ENCODE data around the gene TTC7B. TPM values are rescaled to one million over a fixed set of nuclear protein-coding genes. Genes with fewer than 3 reads are reported as not detected.

Gene TTC7B
- total and polyA plus RNA-seq, 2 of the 13 experiments (the other 11 are each of a cell fraction or from before 2014, with no cell fraction given), result 1.3 to 3.2 TPM

DNA sequence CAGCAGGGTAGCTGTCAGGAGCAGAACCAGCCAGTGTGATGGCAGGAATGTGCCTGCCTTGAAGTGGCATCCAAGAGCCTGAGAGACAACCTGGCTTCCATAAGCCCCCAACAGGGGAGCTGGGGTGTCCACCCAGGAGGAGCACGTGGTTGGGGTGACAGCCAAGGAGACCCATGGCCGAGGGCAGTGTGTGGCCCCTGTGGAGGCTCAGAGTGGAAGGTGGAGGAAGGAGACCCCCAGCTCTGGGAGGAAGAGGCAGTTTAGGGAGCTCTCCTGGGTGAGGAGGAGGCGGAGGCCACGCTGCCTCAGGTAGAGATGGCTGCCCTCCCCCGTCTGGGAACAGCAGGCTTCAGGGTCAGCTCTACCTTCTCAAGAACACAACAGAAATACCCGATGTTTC, 272.4 kb downstream of the TTC7B start (continued):
- TF ChIP-seq ZNF790 (CRISPR knock-in tag; IDR thresholded peaks at IDR 0.05; ENCODE audit: borderline replicate concordance), result no peak
- TF ChIP-seq SMAD3 (CRISPR knock-in tag; IDR thresholded peaks at IDR 0.05), result no peak
- no peak for TF ChIP-seq PHF21A (CRISPR knock-in tag; IDR thresholded peaks at IDR 0.05)
- no peak for TF ChIP-seq TCF7L2 (IDR thresholded peaks at IDR 0.05; ENCODE audit: low read depth, low read length)
- TF ChIP-seq, protein P1, sequence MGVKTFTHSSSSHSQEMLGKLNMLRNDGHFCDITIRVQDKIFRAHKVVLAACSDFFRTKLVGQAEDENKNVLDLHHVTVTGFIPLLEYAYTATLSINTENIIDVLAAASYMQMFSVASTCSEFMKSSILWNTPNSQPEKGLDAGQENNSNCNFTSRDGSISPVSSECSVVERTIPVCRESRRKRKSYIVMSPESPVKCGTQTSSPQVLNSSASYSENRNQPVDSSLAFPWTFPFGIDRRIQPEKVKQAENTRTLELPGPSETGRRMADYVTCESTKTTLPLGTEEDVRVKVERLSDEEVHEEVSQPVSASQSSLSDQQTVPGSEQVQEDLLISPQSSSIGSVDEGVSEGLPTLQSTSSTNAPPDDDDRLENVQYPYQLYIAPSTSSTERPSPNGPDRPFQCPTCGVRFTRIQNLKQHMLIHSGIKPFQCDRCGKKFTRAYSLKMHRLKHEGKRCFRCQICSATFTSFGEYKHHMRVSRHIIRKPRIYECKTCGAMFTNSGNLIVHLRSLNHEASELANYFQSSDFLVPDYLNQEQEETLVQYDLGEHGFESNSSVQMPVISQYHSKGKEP (CRISPR knock-in tag; IDR thresholded peaks at IDR 0.05), result no peak
- TF ChIP-seq CBFB (CRISPR knock-in tag; IDR thresholded peaks at IDR 0.05), result no peak

GRCh38 chr14:90541076-90541634, 275.1 kb downstream of the TTC7B start:
- H3K4me3 ChIP-seq (replicated peaks in 1 of 3; ENCODE audit: insufficient read depth in 1 of 3, low read depth in 2 of 3, low read length in 3 of 3), result no peak overlapping the region
- H3K4me2 ChIP-seq (ENCODE audit: low read depth, low read length), result no peak overlapping the region
- no peaks in the 10 kb centered on the region for H3K27me3 ChIP-seq (ENCODE audit: control insufficient read depth in 1 of 2, insufficient read depth in 2 of 2, low read length in 2 of 2)
- no peaks in the 10 kb centered on the region for H3K9me3 ChIP-seq (ENCODE audit: low read length)
- no peak overlapping the region for H2AFZ ChIP-seq (ENCODE audit: low read length)
- H3K4me1 ChIP-seq (ENCODE audit: insufficient read depth, low read length), result no peaks in the 10 kb centered on the region
- intact Hi-C loops (cut with micrococcal nuclease; ENCODE audit: unreplicated experiment) (no loop called here), in situ Hi-C loops (cut with HindIII; ENCODE audit: extremely low pct_ligation_motif_present, low pct_unique_long_range_greater_than_20kb) (no loop called here)
- DNase-seq (ENCODE audit: low spot score), result no peak
- ChIA-PET POLR2A (no interaction called here), CTCF (ENCODE audit: low intra/inter-chr PET ratio, low total read pairs) (no interaction called here)
- no peak for ATAC-seq
- H3K79me2 ChIP-seq (ENCODE audit: insufficient read depth, low read length), result no peaks in the 10 kb centered on the region
- no peaks in the 10 kb centered on the region for H3K36me3 ChIP-seq (replicated peaks in 1 of 2; ENCODE audit: control insufficient read depth in 1 of 2, insufficient read depth in 2 of 2, low read length in 2 of 2)
- no peak for FAIRE-seq
- H3K9ac ChIP-seq (ENCODE audit: insufficient read depth, low read depth, low read length), result no peak overlapping the region
- 80% methylated on average over 14 of the region's 26 CpGs for WGBS (ENCODE audit: low lambda C conversion rate)
- TF ChIP-seq MAFF (IDR thresholded peaks at IDR 0.05; ENCODE audit: low read depth, low read length) (no peak), PRDM4 (CRISPR knock-in tag; IDR thresholded peaks at IDR 0.05; ENCODE audit: borderline replicate concordance) (no peak), ZNF878 (CRISPR knock-in tag; IDR thresholded peaks at IDR 0.05) (no peak)
- H4K20me1 ChIP-seq (ENCODE audit: insufficient read depth, low read length), result no peaks in the 10 kb centered on the region
- no TSS peak for BruUV-seq (replicated peaks)
- H3K27ac ChIP-seq (ENCODE audit: extremely low read length, insufficient read depth, low read length), result no peak overlapping the region
